ENCODE data around the gene DENND4A. TPM values are rescaled to one million over a fixed set of nuclear protein-coding genes. Genes with fewer than 3 reads are reported as not detected.

Gene DENND4A
- total and polyA plus RNA-seq, 9 of the 15 experiments (the other 6 are each of a cell fraction or from before 2014, with no cell fraction given) = 6.8 to 32.3 (median 19.9) TPM

GRCh38 chr15:65821070-65821469 lies 29.0 kb upstream of the DENND4A start:
- no peak for TF ChIP-seq MYBL2 (IDR thresholded peaks at IDR 0.05; ENCODE audit: low read depth)
- TF ChIP-seq MYBL2 (CRISPR knock-in tag; IDR thresholded peaks at IDR 0.05; ENCODE audit: borderline replicate concordance) = no peak
- TF ChIP-seq ARHGAP35 (IDR thresholded peaks at IDR 0.05; ENCODE audit: partially characterized antibody) = no peak
- TF ChIP-seq HNRNPL (IDR thresholded peaks at IDR 0.05; ENCODE audit: low read depth, low read length) = no peak
- no peak for TF ChIP-seq ZNF398 (CRISPR knock-in tag; IDR thresholded peaks at IDR 0.05)
- TF ChIP-seq CHCHD3 (CRISPR knock-in tag; IDR thresholded peaks at IDR 0.05) = no peak
- TF ChIP-seq RFX1 (IDR thresholded peaks at IDR 0.05) = no peak
- no peak for TF ChIP-seq YBX1 (IDR thresholded peaks at IDR 0.05)
- TF ChIP-seq NR3C1 (CRISPR knock-in tag; IDR thresholded peaks at IDR 0.05) = no peak
- TF ChIP-seq RFX7 (CRISPR knock-in tag; IDR thresholded peaks at IDR 0.05) = no peak
- TF ChIP-seq GTF2B (IDR thresholded peaks at IDR 0.05; ENCODE audit: extremely low read depth, insufficient read length) = no peak
- no peak for TF ChIP-seq POLR2AphosphoS5 (IDR thresholded peaks at IDR 0.05; ENCODE audit: control insufficient read depth, insufficient read depth, low read depth, low read length)
- TF ChIP-seq MED1 (CRISPR knock-in tag; IDR thresholded peaks at IDR 0.05; ENCODE audit: borderline replicate concordance) = no peak
- TF ChIP-seq MCM2 (IDR thresholded peaks at IDR 0.05; ENCODE audit: low read depth) = no peak
- TF ChIP-seq ZNF436 (CRISPR knock-in tag; IDR thresholded peaks at IDR 0.05) = no peak
- intact Hi-C loops (cut with micrococcal nuclease) (no loop called here), in situ Hi-C loops (cut with MboI) (no loop called here)
- H3K27me3 ChIP-seq (ENCODE audit: control insufficient read depth in 2 of 2, insufficient read depth in 2 of 2, low read length in 2 of 2) = no peaks in the 10 kb centered on the region
- POLR2A ChIA-PET = no interaction called here
- H4K20me1 ChIP-seq (replicated peaks; ENCODE audit: control insufficient read depth, insufficient read depth, low read length) = no peaks in the 10 kb centered on the region
- H3K4me1 ChIP-seq (replicated peaks in 1 of 2; ENCODE audit: control insufficient read depth in 2 of 2, insufficient read depth in 2 of 2, low read length in 2 of 2) = peaks cover 17 to 36% of the 10 kb centered on the region in 2 experiments
- no peak overlapping the region for H3K27ac ChIP-seq (ENCODE audit: extremely low read depth, low read depth, low read length)
- no peak overlapping the region for H3K4me3 ChIP-seq
- no TSS peak for BruUV-seq (replicated peaks)
- no peak overlapping the region for H3K4me2 ChIP-seq (ENCODE audit: insufficient read depth, low read length)
- CTCF ChIA-PET (ENCODE audit: low intra/inter-chr PET ratio) = no interaction called here
- H3K79me2 ChIP-seq (ENCODE audit: control insufficient read depth, insufficient read depth, low read length) = no peaks in the 10 kb centered on the region
- no peaks in the 10 kb centered on the region for H3K9me1 ChIP-seq (ENCODE audit: control insufficient read depth, insufficient read depth, low read length)
- H2AFZ ChIP-seq (ENCODE audit: low read depth, low read length) = no peak overlapping the region
- no peak overlapping the region for H3K9ac ChIP-seq (ENCODE audit: insufficient read depth in 1 of 2, low read depth in 2 of 2, low read length in 2 of 2)
- no peak for DNase-seq (ENCODE audit: extremely low read depth in 1 of 4, low spot score in 3 of 4)
- no peak for ATAC-seq
- H3K9me3 ChIP-seq (replicated peaks; ENCODE audit: control insufficient read depth, insufficient read depth, low read depth, low read length) = no peaks in the 10 kb centered on the region
- no peaks in the 10 kb centered on the region for H3K36me3 ChIP-seq (ENCODE audit: control insufficient read depth, insufficient read depth, low read length)
- FAIRE-seq = no peak
